Transverse colon (tissue), 4 donors: ENCODE measurements around the gene CCDC63.

Source experiments
- EP300 ChIP-seq: sonication (generic); formaldehyde crosslinking; IDR thresholded peaks from one replicate; pipeline ENCODE4 v1.6.1; 2017; ENCODE audit warnings: antibody characterized with exemption, low read depth
- POLR2A ChIP-seq: fragments of 450-650 bp; IDR thresholded peaks from one replicate; pipeline ENCODE4 v1.6.1; 2016; ENCODE audit warnings: antibody characterized with exemption, mild to moderate bottlenecking, moderate library complexity
- POLR2AphosphoS5 ChIP-seq, 3 donors: sonication (generic); formaldehyde crosslinking; IDR thresholded peaks; one replicate each; pipeline ENCODE4 v1.6.1; 2016; ENCODE audit warnings: antibody characterized with exemption in 3 of 3
- TF ChIP-seq, protein P1 (sequence below), 5 experiments: fragments of 200-600 bp in 3 of 5; fragments of 450-650 bp in 2 of 5; sonication (generic) in 3 of 5; IDR thresholded peaks; 1 replicate in 2 of 5; 2 replicates in 3 of 5; pipeline ENCODE4 v1.5.1; 2016 to 2017; ENCODE audit warnings: antibody characterized with exemption in 5 of 5, inconsistent platforms in 3 of 5, mild to moderate bottlenecking in 2 of 5, moderate library complexity in 1 of 5

GRCh38 chr12:110916295-110916875, 69.6 kb downstream of the CCDC63 start:
- no peak for TF ChIP-seq POLR2A
- no peak for TF ChIP-seq POLR2AphosphoS5 (IDR thresholded peaks at IDR 0.05)
- TF ChIP-seq, protein P1, sequence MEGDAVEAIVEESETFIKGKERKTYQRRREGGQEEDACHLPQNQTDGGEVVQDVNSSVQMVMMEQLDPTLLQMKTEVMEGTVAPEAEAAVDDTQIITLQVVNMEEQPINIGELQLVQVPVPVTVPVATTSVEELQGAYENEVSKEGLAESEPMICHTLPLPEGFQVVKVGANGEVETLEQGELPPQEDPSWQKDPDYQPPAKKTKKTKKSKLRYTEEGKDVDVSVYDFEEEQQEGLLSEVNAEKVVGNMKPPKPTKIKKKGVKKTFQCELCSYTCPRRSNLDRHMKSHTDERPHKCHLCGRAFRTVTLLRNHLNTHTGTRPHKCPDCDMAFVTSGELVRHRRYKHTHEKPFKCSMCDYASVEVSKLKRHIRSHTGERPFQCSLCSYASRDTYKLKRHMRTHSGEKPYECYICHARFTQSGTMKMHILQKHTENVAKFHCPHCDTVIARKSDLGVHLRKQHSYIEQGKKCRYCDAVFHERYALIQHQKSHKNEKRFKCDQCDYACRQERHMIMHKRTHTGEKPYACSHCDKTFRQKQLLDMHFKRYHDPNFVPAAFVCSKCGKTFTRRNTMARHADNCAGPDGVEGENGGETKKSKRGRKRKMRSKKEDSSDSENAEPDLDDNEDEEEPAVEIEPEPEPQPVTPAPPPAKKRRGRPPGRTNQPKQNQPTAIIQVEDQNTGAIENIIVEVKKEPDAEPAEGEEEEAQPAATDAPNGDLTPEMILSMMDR (IDR thresholded peaks at IDR 0.05): no peak
- no peak for TF ChIP-seq EP300
